ENCODE data around the gene TSEN15. TPM values are rescaled to one million over a fixed set of nuclear protein-coding genes. Genes with fewer than 3 reads are reported as not detected.

TSEN15 gene
- total RNA-seq = 10 to 100 TPM in 1 of 4 donors, 1 to 10 TPM in 3; 2.6 to 16.5 (median 8.0) TPM

GRCh38 chr1:184051485-184052193 is at the start of gene TSEN15:
Gene TSEN15, plus strand, starts transcription at chr1:184051730. Its CDS starts 26 bp downstream, at chr1:184051756.
- peak; percentile 82 for DNase-seq
- Histone ChIP-seq H3K9me3 (no peaks in the 10 kb centered on the region), H3K27ac (peak within 1 kb of the TSS; percentile 84 to 89 (median 86)), H3K4me3 (peak within 1 kb of the TSS; percentile 62 to 99 (median 76)), H3K27me3 (peaks cover 20% of the 10 kb centered on the region), H3K4me1 (peaks cover 14 to 29% (median 16%) of the 10 kb centered on the region in 4 donors), H3K36me3 (no peaks in the 10 kb centered on the region)
- intact Hi-C loops (cut with DNase I; ENCODE audit: low total_unique reads) = no loop called here
- WGBS, 2 donors (ENCODE audit: low coverage in 1 of 2) = 0% methylated on average over 1 to 37 of the region's 54 CpGs
- in situ Hi-C loops (cut with MboI; ENCODE audit: low pct_ligation_motif_present in 1 of 4, low pct_unique_long_range_greater_than_20kb in 1 of 4, low sequenced_read_pairs in 3 of 4) = no loop called here
- TF ChIP-seq CTCF (IDR thresholded peaks at IDR 0.05) (no peak), EP300 (IDR thresholded peaks at IDR 0.05; ENCODE audit: low read depth) (no peak), POLR2AphosphoS5 (IDR thresholded peaks at IDR 0.05) (peak; percentile 12 to 69 (median 61)), POLR2A (IDR thresholded peaks at IDR 0.05) (peak; percentile 45)

- TF ChIP-seq POLR2AphosphoS5 (IDR thresholded peaks at IDR 0.05) (no peak), CTCF (IDR thresholded peaks at IDR 0.05) (no peak), EP300 (IDR thresholded peaks at IDR 0.05; ENCODE audit: low read depth) (no peak), POLR2A (IDR thresholded peaks at IDR 0.05) (no peak)
- 30 to 40% methylated on average over 1 to 2 of the region's 2 CpGs for WGBS, 2 donors (ENCODE audit: low coverage in 1 of 2)
- intact Hi-C loops (cut with DNase I; ENCODE audit: low total_unique reads) = no loop called here
- Histone ChIP-seq H3K4me1 (peaks cover 0 to 8% (median 0%) of the 10 kb centered on the region in 4 donors), H3K27ac (peak overlapping the region in 1 of 4 donors; percentile 25), H3K9me3 (no peaks in the 10 kb centered on the region), H3K4me3 (no peak overlapping the region), H3K27me3 (no peaks in the 10 kb centered on the region), H3K36me3 (no peaks in the 10 kb centered on the region)
- no peak for DNase-seq
- in situ Hi-C loops (cut with MboI; ENCODE audit: low pct_ligation_motif_present in 1 of 4, low pct_unique_long_range_greater_than_20kb in 1 of 4, low sequenced_read_pairs in 3 of 4) = no loop called here
These were observed 49.5 kb upstream of the TSEN15 start for GRCh38 chr1:184002071-184002470.

GRCh38 chr1:184004935-184005334 is 46.6 kb upstream of the TSEN15 start:
- intact Hi-C loops (cut with DNase I; ENCODE audit: low total_unique reads) = no loop called here
- no peaks in the 10 kb centered on the region for H3K36me3 ChIP-seq
- in situ Hi-C loops (cut with MboI; ENCODE audit: low pct_ligation_motif_present in 1 of 4, low pct_unique_long_range_greater_than_20kb in 1 of 4, low sequenced_read_pairs in 3 of 4) = no loop called here
- TF ChIP-seq POLR2A (IDR thresholded peaks at IDR 0.05) = no peak
- TF ChIP-seq EP300 (IDR thresholded peaks at IDR 0.05; ENCODE audit: low read depth) = no peak
- TF ChIP-seq POLR2AphosphoS5 (IDR thresholded peaks at IDR 0.05) = no peak
- no peak for TF ChIP-seq CTCF (IDR thresholded peaks at IDR 0.05)
- peaks cover 0 to 8% (median 0%) of the 10 kb centered on the region in 4 donors for H3K4me1 ChIP-seq
- DNase-seq = no peak
- WGBS, 2 donors (ENCODE audit: low coverage in 1 of 2) = 80 to 91% methylated on average over 4 of the region's 4 CpGs
- H3K9me3 ChIP-seq = no peaks in the 10 kb centered on the region
- no peaks in the 10 kb centered on the region for H3K27me3 ChIP-seq
- H3K4me3 ChIP-seq = no peak overlapping the region
- H3K27ac ChIP-seq = no peak overlapping the region

- TF ChIP-seq CTCF (IDR thresholded peaks at IDR 0.05) (no peak), EP300 (IDR thresholded peaks at IDR 0.05; ENCODE audit: low read depth) (no peak), POLR2A (IDR thresholded peaks at IDR 0.05) (no peak), POLR2AphosphoS5 (IDR thresholded peaks at IDR 0.05) (no peak)
- in situ Hi-C loops (cut with MboI; ENCODE audit: low pct_ligation_motif_present in 1 of 4, low pct_unique_long_range_greater_than_20kb in 1 of 4, low sequenced_read_pairs in 3 of 4) (no loop called here), intact Hi-C loops (cut with DNase I; ENCODE audit: low total_unique reads) (no loop called here)
- H3K4me3 ChIP-seq = no peak overlapping the region
- WGBS, 2 donors (ENCODE audit: low coverage in 1 of 2) = 83 to 84% methylated on average over 3 to 4 of the region's 4 CpGs
- H3K9me3 ChIP-seq = no peaks in the 10 kb centered on the region
- DNase-seq = no peak
- H3K27ac ChIP-seq = no peak overlapping the region
- peaks cover 0 to 8% (median 0%) of the 10 kb centered on the region in 4 donors for H3K4me1 ChIP-seq
- no peaks in the 10 kb centered on the region for H3K27me3 ChIP-seq
- no peaks in the 10 kb centered on the region for H3K36me3 ChIP-seq
These were observed 46.0 kb upstream of the TSEN15 start for GRCh38 chr1:184005506-184005905.

Data from transverse colon (tissue), 4 donors.